HepG2 (cell line): ENCODE measurements around the gene ITGB1.

Experiments
- AGO1 ChIP-seq: fragments of 200-400 bp; formaldehyde crosslinking; IDR thresholded peaks from 2 replicates; pipeline ENCODE4 v1.6.1; 2017; ENCODE audit warnings: mild to moderate bottlenecking, low read depth, low read length, moderate library complexity; ENCODE audit not compliant: poor library complexity, severe bottlenecking
- BRF2 ChIP-seq: sonication (generic); formaldehyde crosslinking; IDR thresholded peaks from 2 replicates; pipeline ENCODE4 v1.8.1; 2022; ENCODE audit warnings: mild to moderate bottlenecking, missing genetic modification reagents
- RAD21 ChIP-seq: fragments of 450-650 bp; formaldehyde crosslinking; IDR thresholded peaks from 2 replicates; pipeline ENCODE4 v1.5.0; 2020; ENCODE audit warnings: mild to moderate bottlenecking
- REL ChIP-seq: sonication (generic); formaldehyde crosslinking; conservative IDR thresholded peaks from 2 replicates; pipeline ENCODE4 v1.8.0; 2022; ENCODE audit warnings: mild to moderate bottlenecking, missing genetic modification reagents, moderate library complexity
- RXRB ChIP-seq: IDR thresholded peaks from 2 replicates; pipeline ENCODE4 v1.6.1; 2016; ENCODE audit warnings: borderline replicate concordance, missing genetic modification reagents, missing compliant biosample characterization
- TOE1 ChIP-seq: sonication (generic); formaldehyde crosslinking; IDR thresholded peaks from 2 replicates; pipeline ENCODE4 v1.4.0; 2020; ENCODE audit warnings: mild to moderate bottlenecking, missing genetic modification reagents
- ZNF124 ChIP-seq: sonication (generic); formaldehyde crosslinking; IDR thresholded peaks from 2 replicates; pipeline ENCODE4 v1.4.0; 2020; ENCODE audit warnings: missing genetic modification reagents
- ZNF382 ChIP-seq: sonication (generic); formaldehyde crosslinking; IDR thresholded peaks from 2 replicates; pipeline ENCODE4 v1.5.0; 2020; ENCODE audit warnings: missing genetic modification reagents, mild to moderate bottlenecking, borderline replicate concordance

GRCh38 chr10:32964270-32964669, 6.2 kb upstream of the ITGB1 start:
- TF ChIP-seq ZNF124 (CRISPR knock-in tag) (no peak), BRF2 (CRISPR knock-in tag) (no peak), ZNF382 (CRISPR knock-in tag) (no peak), RXRB (no peak), RAD21 (CRISPR knock-in tag) (no peak), REL (CRISPR knock-in tag) (no peak), AGO1 (no peak), TOE1 (CRISPR knock-in tag) (no peak)
